Thyroid gland (tissue), 4 donors: ENCODE measurements around the gene ZBTB18.

Experiments used
- CTCF ChIP-seq, 6 experiments: fragments of 200-600 bp in 3 of 6; fragments of 450-650 bp in 3 of 6; sonication (generic) in 3 of 6; IDR thresholded peaks; one replicate each; pipeline ENCODE4 v1.5.1; 2016 to 2019; ENCODE audit warnings: antibody characterized with exemption in 6 of 6, mild to moderate bottlenecking in 2 of 6, inconsistent platforms in 1 of 6, moderate library complexity in 1 of 6
- POLR2A ChIP-seq, 2 donors: fragments of 450-650 bp; IDR thresholded peaks; one replicate each; pipeline ENCODE4 v1.6.1; 2017; ENCODE audit warnings: antibody characterized with exemption in 2 of 2, mild to moderate bottlenecking in 2 of 2, moderate library complexity in 1 of 2

GRCh38 chr1:244054924-244055263, 3.8 kb downstream of the ZBTB18 start:
- TF ChIP-seq CTCF (IDR thresholded peaks at IDR 0.05): no peak
- no peak for TF ChIP-seq POLR2A (IDR thresholded peaks at IDR 0.05)
